OCI-LY7 (cell line): Measurements from ENCODE around the gene ORMDL1. TPM values are rescaled to one million over a fixed set of nuclear protein-coding genes. Genes with fewer than 3 reads are reported as not detected.
A peak's percentile ranks its signal among the peaks of the same experiment; 100 is the strongest.

Experiments used
- BruUV-seq: library from RNA; stranded (reverse); fragments of 400-500 nt; replicated peaks from 2 replicates; lab custom pipeline; 2021; lab: Mats Ljungman, UMichigan
- CTCF ChIA-PET: fragments of 300-600 bp; sonication (Branson Sonifier 250); formaldehyde crosslinking; loops from one replicate; lab custom pipeline; 2022; ENCODE audit warnings: antibody characterized with exemption; ENCODE audit not compliant: unreplicated experiment; lab: Charles Lee
- POLR2A ChIA-PET: fragments of 300-600 bp; sonication (Branson Sonifier 250); formaldehyde crosslinking; loops from one replicate; lab custom pipeline; 2022; ENCODE audit warnings: antibody characterized with exemption; lab: Charles Lee
- DNase-seq: peaks from one replicate; pipeline ENCODE4 v3.0.0-alpha.2; 2015; ENCODE audit warnings: low spot score
- H2AFZ ChIP-seq: fragments of 200-600 bp; sonication (generic), shearing (Covaris generic); 2 replicates; pipeline ENCODE4 v1.6.1; 2014; ENCODE audit warnings: mild to moderate bottlenecking, antibody characterized with exemption, low read length, moderate library complexity
- H3K27ac ChIP-seq: fragments of 200-600 bp; sonication (generic); 2 replicates; pipeline ENCODE4 v1.5.1; 2014; ENCODE audit warnings: mixed run types, low read depth, mild to moderate bottlenecking, moderate library complexity, low read length, inconsistent platforms; ENCODE audit not compliant: poor library complexity, severe bottlenecking
- H3K36me3 ChIP-seq: fragments of 200-600 bp; sonication (generic); 2 replicates; pipeline ENCODE4 v1.6.1; 2014; ENCODE audit warnings: mild to moderate bottlenecking, antibody characterized with exemption, low read length, moderate library complexity, mixed read lengths; ENCODE audit not compliant: insufficient read depth
- H3K4me1 ChIP-seq: fragments of 200-600 bp; sonication (generic); 2 replicates; pipeline ENCODE4 v1.5.1; 2014; ENCODE audit warnings: mild to moderate bottlenecking, low read length; ENCODE audit not compliant: insufficient read depth, poor library complexity, severe bottlenecking
- H3K4me2 ChIP-seq: fragments of 200-600 bp; sonication (generic); 2 replicates; pipeline ENCODE4 v1.6.1; 2014; ENCODE audit warnings: mild to moderate bottlenecking, low read length
- H3K4me3 ChIP-seq: fragments of 200-600 bp; sonication (generic); 2 replicates; pipeline ENCODE4 v1.5.1; 2014; ENCODE audit warnings: mild to moderate bottlenecking, low read depth, low read length; ENCODE audit not compliant: poor library complexity, severe bottlenecking
- H3K79me2 ChIP-seq: fragments of 200-600 bp; sonication (generic); 2 replicates; pipeline ENCODE4 v1.6.1; 2016; ENCODE audit warnings: low read depth, mild to moderate bottlenecking, low read length, moderate library complexity, mixed read lengths; ENCODE audit not compliant: insufficient read depth
- H3K9me2 ChIP-seq: fragments of 200-600 bp; sonication (generic); 2 replicates; pipeline ENCODE4 v1.6.1; 2016; ENCODE audit warnings: mild to moderate bottlenecking, low read length, mixed read lengths; ENCODE audit not compliant: insufficient read depth
- H3K9me3 ChIP-seq: fragments of 200-600 bp; sonication (generic); 2 replicates; pipeline ENCODE4 v1.6.1; 2014; ENCODE audit warnings: mild to moderate bottlenecking, mixed run types, low read length, mixed read lengths
- H4K20me1 ChIP-seq: fragments of 200-600 bp; sonication (generic); 2 replicates; pipeline ENCODE4 v1.6.1; 2014; ENCODE audit warnings: mild to moderate bottlenecking, antibody characterized with exemption, low read length, moderate library complexity, mixed read lengths; ENCODE audit not compliant: insufficient read depth
- CTCF ChIP-seq: fragments of 200-600 bp; sonication (generic); conservative IDR thresholded peaks from 2 replicates; pipeline ENCODE4 v1.5.1; 2014; ENCODE audit warnings: mild to moderate bottlenecking, antibody characterized with exemption, low read length, moderate library complexity, mixed read lengths
- EZH2phosphoT487 ChIP-seq: fragments of 200-600 bp; sonication (generic); IDR thresholded peaks from 2 replicates; pipeline ENCODE4 v1.6.1; 2018; ENCODE audit warnings: low read depth, borderline replicate concordance, mild to moderate bottlenecking, mixed run types, antibody characterized with exemption, low read length, moderate library complexity, mixed read lengths
- intact Hi-C: fragments of 100-400 bp; cut with micrococcal nuclease; formaldehyde crosslinking; loops from one replicate; pipeline ENCODE4 v1.10.0; 2022; ENCODE audit not compliant: unreplicated experiment
- total RNA-seq, 2 experiments: library from RNA; depleted of rRNA in 1 of 2; stranded (reverse); fragments of >200 nt in 1 of 2; shearing (Covaris generic) in 1 of 2; gene quantifications; 2 replicates each; pipeline ENCODE4 v1.2.3, GENCODE V29; 2014 to 2022

ORMDL1 gene
- total RNA-seq, 2 experiments from 2014 or later = 59.3 to 65.7 TPM

- POLR2A ChIA-PET = interaction anchor here (0.7 to 3.9 kb wide), 11 partner anchors 8 to 525 kb away, joined by 3 to 21 read pairs (median 7); no protein-coding TSS in a partner anchor
These were observed 20.1 kb downstream of the ORMDL1 start for GRCh38 chr2:189763908-189764661.

DNA sequence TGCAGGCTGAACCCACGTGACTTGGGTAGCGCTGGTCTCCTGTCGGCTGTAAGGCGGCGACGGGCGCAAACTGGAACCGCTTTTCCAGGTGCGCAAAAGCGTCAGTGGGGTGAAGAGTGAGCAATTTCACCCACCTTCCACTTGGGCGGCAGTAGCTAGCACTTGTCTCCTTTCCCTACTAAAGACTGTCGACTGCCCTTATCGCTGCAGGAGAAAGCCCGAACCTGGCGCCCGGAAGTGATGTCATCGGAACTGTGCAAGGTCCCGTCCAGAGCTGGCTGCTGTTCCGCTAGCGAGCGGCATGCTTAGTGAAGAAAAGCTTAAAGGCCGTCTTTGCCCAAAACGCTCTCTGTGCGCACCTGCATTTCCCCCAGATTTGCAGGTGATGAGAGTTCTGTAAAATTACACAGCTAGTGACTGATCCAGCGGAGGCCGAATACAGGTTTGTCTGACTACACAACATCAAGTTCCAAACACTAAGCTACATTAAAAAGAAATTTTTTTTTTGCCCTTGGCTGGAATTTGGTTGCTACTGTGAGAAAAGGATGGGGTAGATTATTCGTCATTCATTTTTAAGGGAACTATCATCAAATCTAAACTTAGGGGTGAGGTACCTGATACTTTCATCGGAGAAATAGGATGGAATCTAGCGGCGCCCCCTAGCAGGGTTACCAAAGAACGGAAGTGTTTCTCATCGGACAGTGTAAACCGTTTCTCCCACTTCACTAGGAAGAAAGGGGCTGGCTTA lies 21.4 kb downstream of the ORMDL1 start, which contains the start of gene OSGEPL1:
OSGEPL1 (minus strand) TSS at position 242 of the 748 bp plus-strand sequence. CDS start 1,152 bp downstream, outside the sequence.
- H3K9me3 ChIP-seq = no peaks in the 10 kb centered on the region
- H4K20me1 ChIP-seq = no peaks in the 10 kb centered on the region
- CTCF ChIA-PET = interaction anchor here (0.7 to 1.3 kb wide), 5 partner anchors 10 to 102 kb away, joined by 3 to 4 read pairs (median 3); no protein-coding TSS in a partner anchor
- POLR2A ChIA-PET = interaction anchor here (0.6 to 3.9 kb wide), 26 partner anchors 10 to 1969 kb away, joined by 3 to 21 read pairs (median 4); partner anchors contain the start of genes ASNSD1, HIBCH, NEMP2 and ORMDL1
- TF ChIP-seq EZH2phosphoT487 (no peak), CTCF (peak; percentile 85)
- intact Hi-C loops = loop anchor here (1.0 to 10.0 kb wide), 4 partner anchors 22 to 772 kb away; partner anchors contain the start of genes ASNSD1, HIBCH, NEMP2 and ORMDL1
- H3K36me3 ChIP-seq = peaks cover 24% of the 10 kb centered on the region
- peak within 1 kb of the TSS; percentile 82 for H3K4me3 ChIP-seq
- peaks cover 20% of the 10 kb centered on the region for H3K4me1 ChIP-seq
- no peaks in the 10 kb centered on the region for H3K9me2 ChIP-seq
- peak within 1 kb of the TSS; percentile 97 for H3K27ac ChIP-seq
- peaks cover 14% of the 10 kb centered on the region; the same call in 1 of the 2 replicates for H3K79me2 ChIP-seq
- H3K4me2 ChIP-seq = peak within 1 kb of the TSS; percentile 78
- DNase-seq = peak; percentile 96
- peak within 1 kb of the TSS; percentile 97 for H2AFZ ChIP-seq
- TSS peak; percentile 90 for BruUV-seq

More at GRCh38 chr2:189763908-189764661, 20.1 kb downstream of the ORMDL1 start:
- no peak for TF ChIP-seq EZH2phosphoT487
- TF ChIP-seq CTCF = peak; percentile 56
- intact Hi-C loops = loop anchor here (2.0 to 10.0 kb wide), 2 partner anchors 555 to 771 kb away; partner anchors contain the start of genes HIBCH and NEMP2
- Histone ChIP-seq H3K4me1 (peaks cover 20% of the 10 kb centered on the region), H3K9me3 (no peaks in the 10 kb centered on the region), H3K4me2 (peak overlapping the region; percentile 78), H3K9me2 (no peaks in the 10 kb centered on the region), H2AFZ (peak overlapping the region; percentile 97), H3K79me2 (peaks cover 14% of the 10 kb centered on the region; the same call in 1 of the 2 replicates), H3K36me3 (peaks cover 34% of the 10 kb centered on the region), H3K4me3 (peak overlapping the region; percentile 82), H4K20me1 (no peaks in the 10 kb centered on the region), H3K27ac (peak overlapping the region; percentile 97)
- peak; percentile 28 for DNase-seq
- BruUV-seq = no TSS peak
- CTCF ChIA-PET = interaction anchor here (1.1 kb wide), 1 partner anchor 9 kb away, joined by 3 read pairs; no protein-coding TSS in a partner anchor
